Adipocyte (in vitro differentiated cells): ENCODE measurements around the gene RIOX2.
"Not testable (repeated sequence)": the region's sequence is repeated elsewhere in the genome, so short reads cannot be mapped to it uniquely, and the experiment has no call there.

Experiments used
- DNase-seq: peaks from one replicate; pipeline ENCODE4 v3.0.0-alpha.2; 2015; ENCODE audit warnings: low read depth
- H3K27me3 ChIP-seq: replicated peaks from 2 replicates; pipeline ENCODE4 v1.7.0; 2013; ENCODE audit warnings: mild to moderate bottlenecking, low read length, moderate library complexity; ENCODE audit not compliant: control insufficient read depth, insufficient read depth
- H3K36me3 ChIP-seq: 2 replicates; pipeline ENCODE4 v1.7.0; 2013; ENCODE audit warnings: low read length, mild to moderate bottlenecking, moderate library complexity; ENCODE audit not compliant: control insufficient read depth, insufficient read depth, severe bottlenecking
- H3K4me1 ChIP-seq: 2 replicates; pipeline ENCODE4 v1.7.0; 2013; ENCODE audit warnings: mild to moderate bottlenecking, low read length, moderate library complexity; ENCODE audit not compliant: control insufficient read depth, insufficient read depth
- H3K4me3 ChIP-seq: 2 replicates; pipeline ENCODE4 v1.7.0; 2013; ENCODE audit warnings: mild to moderate bottlenecking, low read length, moderate library complexity
- H3K9ac ChIP-seq: 2 replicates; pipeline ENCODE4 v1.7.0; 2013; ENCODE audit warnings: mild to moderate bottlenecking, low read length, moderate library complexity
- H3K9me3 ChIP-seq: 2 replicates; pipeline ENCODE4 v1.7.0; 2013; ENCODE audit warnings: mild to moderate bottlenecking, low read length, moderate library complexity; ENCODE audit not compliant: control insufficient read depth

The RIOX2 gene

DNA sequence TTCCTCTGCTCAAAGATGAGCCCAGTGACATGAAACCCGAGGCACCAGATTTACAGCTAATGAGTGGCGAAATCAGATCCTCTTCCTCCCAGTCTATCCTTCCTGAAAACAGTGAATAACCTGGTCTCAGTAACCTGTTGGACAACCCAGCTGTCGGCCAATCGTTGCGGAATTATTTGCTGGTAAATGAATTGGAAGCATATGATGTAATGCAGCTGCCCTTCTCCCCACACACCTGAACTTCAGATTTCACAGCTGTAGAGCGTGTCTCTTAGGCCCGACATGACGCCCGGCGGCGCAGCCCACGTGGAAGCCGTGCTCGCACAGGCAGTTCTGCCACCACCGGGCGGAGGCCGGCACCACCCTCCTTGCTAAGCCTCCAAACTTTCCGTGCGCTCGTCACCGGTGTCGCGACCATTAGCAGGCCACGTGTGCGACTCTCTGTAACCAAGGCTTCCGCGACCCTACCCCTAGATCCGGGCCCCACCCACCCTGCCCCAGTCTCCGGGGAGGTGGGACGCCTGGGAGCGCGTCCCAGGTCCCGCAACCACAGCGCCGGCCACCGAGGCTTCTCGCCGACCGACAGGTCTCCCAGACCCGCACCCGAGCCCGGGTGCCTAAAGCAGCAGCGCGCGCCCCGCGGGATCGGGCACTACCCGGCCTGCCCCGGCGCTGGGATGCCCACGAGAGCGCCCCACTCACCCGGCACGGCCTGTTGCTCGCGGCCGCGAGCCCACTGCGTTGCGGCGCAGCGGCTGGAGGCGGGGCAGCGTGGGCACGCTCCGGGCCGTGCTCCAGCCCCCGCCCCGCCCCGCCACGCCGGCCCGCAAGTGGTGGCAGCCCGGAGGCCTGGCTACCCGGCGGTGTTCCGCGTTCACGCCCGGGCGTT is at the start of gene RIOX2:
Gene RIOX2 (minus strand): TSS at position 753 of the 889 bp plus-strand sequence. CDS start 4,838 bp downstream, outside the sequence.
- H3K27me3 ChIP-seq: no peaks in the 10 kb centered on the region
- peak within 1 kb of the TSS; percentile 66 for H3K9ac ChIP-seq
- no peaks in the 10 kb centered on the region for H3K9me3 ChIP-seq
- DNase-seq: peak; percentile 85
- peaks cover 19% of the 10 kb centered on the region for H3K4me1 ChIP-seq
- peaks cover 6% of the 10 kb centered on the region for H3K36me3 ChIP-seq
- peak within 1 kb of the TSS; percentile 82 for H3K4me3 ChIP-seq

DNA sequence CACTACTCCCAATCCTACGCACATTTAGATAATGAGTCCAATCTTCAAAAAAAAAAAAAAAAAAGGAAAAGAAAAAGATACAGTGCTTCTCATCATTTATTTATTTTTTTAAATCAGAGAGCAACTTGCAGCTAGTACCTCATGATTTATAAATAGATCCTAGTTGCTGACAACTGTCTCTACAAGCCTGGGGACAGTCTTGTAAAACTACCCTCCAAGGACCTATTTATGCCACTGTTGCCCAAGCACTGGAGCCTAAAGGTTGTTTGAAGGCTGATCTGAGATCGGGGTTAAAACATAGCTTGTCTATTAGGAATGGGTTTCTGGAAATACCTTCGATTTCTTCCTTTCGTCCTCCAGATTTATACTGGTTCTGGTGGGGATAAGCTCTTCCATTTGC is 48.2 kb upstream of the RIOX2 start:
- no peaks in the 10 kb centered on the region for H3K9me3 ChIP-seq
- H3K9ac ChIP-seq: no peak overlapping the region
- H3K36me3 ChIP-seq: no peaks in the 10 kb centered on the region
- no peak for DNase-seq
- H3K27me3 ChIP-seq: no peaks in the 10 kb centered on the region
- H3K4me3 ChIP-seq: no peak overlapping the region
- H3K4me1 ChIP-seq: peaks cover 9% of the 10 kb centered on the region

DNA sequence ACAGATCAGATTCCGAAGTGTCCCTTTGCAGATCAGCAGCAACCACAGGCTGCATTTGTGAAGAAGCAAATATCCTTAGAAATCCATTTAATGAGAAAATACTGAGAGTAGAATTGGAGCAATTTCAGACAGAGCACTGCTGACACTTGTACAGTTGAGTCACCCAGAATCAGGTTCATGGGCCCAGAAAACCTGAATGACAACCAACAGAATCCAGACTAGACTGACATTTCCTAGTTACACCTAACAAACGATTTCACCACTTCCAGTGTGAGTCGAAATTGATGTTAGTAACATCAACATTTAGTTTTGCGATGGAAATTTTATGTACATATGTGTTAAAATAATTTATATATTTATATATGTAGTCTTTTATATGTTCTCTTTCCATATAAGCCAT is 46.1 kb upstream of the RIOX2 start:
- Histone ChIP-seq H3K36me3 (no peaks in the 10 kb centered on the region), H3K27me3 (no peaks in the 10 kb centered on the region), H3K4me3 (no peak overlapping the region), H3K9me3 (no peaks in the 10 kb centered on the region), H3K4me1 (peaks cover 19% of the 10 kb centered on the region), H3K9ac (no peak overlapping the region)
- no peak for DNase-seq

DNA sequence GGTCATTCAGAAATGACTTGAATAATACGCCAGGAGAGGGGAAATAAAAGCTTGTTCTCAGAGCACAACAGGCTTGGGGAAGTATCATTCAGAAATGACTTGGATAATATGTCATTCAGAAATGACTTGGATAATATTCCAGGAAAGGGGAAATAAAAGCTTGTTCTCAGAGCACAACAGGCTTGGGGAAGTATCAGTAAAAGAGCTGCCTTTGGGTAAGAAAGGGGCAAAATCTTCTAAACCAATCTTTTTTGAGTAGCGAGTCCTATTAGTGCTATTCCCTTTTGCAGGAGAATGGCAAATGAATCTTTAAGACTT is 42.0 kb upstream of the RIOX2 start:
- Histone ChIP-seq H3K9ac (no peak overlapping the region), H3K4me3 (no peak overlapping the region)

DNA sequence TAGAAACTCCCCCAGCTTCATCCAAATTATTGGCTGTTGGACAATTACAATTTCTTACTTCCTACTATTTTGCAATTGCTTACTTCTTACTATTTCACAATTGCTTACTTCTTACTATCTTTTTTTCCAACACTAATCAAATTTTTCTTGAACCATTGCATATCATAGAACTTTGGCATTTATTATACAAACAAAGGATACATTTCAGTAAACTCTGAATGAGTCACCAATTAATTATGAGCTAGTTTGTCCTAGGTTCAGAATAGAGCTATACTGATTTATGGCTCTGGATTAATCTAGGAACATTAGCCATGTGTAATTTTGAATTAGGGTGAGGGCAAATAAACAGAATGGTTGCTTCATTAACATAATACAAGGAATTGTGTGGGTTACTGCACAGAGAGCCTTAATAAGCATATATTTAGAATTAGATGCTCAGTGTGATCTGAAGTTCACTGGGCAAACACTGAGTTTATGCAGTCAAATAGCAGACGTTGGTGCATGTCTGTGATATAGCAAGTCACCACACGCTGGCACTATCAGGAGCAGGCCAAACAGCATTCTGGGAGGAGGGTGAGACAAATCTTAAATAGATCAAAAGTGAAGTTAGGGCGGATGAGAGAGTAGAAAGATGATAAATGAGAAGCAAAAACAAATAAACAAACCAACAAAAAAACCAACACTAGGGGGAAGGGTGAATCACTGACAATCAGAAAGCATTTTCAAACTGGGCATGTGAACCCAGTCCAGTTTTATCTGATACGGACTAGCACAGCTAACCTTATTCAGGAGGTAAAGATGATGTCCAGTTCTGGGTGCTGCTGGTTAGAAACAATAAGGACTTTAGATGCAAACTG is 41.4 kb upstream of the RIOX2 start:
- Histone ChIP-seq H3K27me3 (no peaks in the 10 kb centered on the region), H3K4me3 (peak overlapping the region; percentile 4), H3K4me1 (peaks cover 22% of the 10 kb centered on the region), H3K36me3 (no peaks in the 10 kb centered on the region), H3K9me3 (no peaks in the 10 kb centered on the region), H3K9ac (no peak overlapping the region)
- DNase-seq: peak; percentile 48

More for the DNA sequence above, 42.0 kb upstream of the RIOX2 start:
- H3K4me1 ChIP-seq: peaks cover 22% of the 10 kb centered on the region
- no peaks in the 10 kb centered on the region for H3K36me3 ChIP-seq
- no peak for DNase-seq
- H3K9me3 ChIP-seq: no peaks in the 10 kb centered on the region
- H3K27me3 ChIP-seq: no peaks in the 10 kb centered on the region

DNA sequence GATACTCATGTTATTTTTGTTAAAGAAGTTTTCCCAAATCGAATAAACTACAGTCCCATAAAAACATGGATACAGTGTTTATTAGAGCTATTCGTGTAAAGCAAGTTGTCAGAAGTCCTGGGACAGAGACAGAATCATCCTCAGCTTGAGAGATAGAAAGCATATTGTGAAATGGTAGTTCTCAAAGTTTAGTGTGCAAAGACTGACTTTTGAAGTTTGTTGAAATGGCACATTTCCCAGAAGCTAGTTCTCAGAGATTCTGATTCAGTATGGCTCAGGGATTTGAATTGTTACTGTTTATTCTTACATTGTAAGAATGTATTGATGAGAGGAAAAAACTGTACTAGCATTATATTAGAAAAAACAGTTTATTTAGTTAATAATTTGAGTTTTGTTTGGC is 40.7 kb upstream of the RIOX2 start:
- peak; percentile 66 for DNase-seq
- H3K27me3 ChIP-seq: no peaks in the 10 kb centered on the region

DNA sequence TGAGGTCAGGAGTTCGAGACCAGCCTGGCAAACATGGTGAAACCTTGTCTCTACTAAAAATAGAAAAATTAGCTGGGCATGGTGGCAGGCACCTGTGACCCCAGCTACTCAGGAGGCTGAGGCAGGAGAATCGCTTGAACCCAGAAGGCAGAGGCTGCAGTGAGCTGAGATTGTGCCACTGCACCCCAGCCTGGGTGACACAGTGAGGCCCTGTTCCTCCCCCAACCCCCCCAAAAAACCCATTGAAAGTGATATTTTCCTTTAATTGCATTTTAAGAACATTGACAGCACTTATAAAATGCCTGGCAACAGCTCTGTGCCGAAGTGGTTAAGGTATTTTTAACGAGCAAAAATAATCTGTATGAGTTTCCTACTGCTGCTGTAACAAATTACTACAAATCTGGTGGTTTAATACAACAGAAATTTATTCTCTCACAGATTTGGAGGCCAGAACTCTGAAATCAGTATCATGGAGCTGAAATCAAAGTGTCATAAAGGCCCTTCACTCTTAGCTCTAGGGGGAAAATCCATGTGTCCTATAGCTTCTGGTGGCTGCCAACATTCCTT is 38.7 kb upstream of the RIOX2 start:
- H3K27me3 ChIP-seq, H3K4me3 ChIP-seq, DNase-seq, H3K36me3 ChIP-seq, H3K9ac ChIP-seq, H3K9me3 ChIP-seq: not testable (repeated sequence)
- H3K4me1 ChIP-seq: peaks cover 22% of the 10 kb centered on the region

More for the DNA sequence above, 40.7 kb upstream of the RIOX2 start:
- H3K4me3 ChIP-seq: no peak overlapping the region
- H3K36me3 ChIP-seq: no peaks in the 10 kb centered on the region
- H3K9me3 ChIP-seq: no peaks in the 10 kb centered on the region
- H3K4me1 ChIP-seq: peaks cover 22% of the 10 kb centered on the region
- no peak overlapping the region for H3K9ac ChIP-seq

DNA sequence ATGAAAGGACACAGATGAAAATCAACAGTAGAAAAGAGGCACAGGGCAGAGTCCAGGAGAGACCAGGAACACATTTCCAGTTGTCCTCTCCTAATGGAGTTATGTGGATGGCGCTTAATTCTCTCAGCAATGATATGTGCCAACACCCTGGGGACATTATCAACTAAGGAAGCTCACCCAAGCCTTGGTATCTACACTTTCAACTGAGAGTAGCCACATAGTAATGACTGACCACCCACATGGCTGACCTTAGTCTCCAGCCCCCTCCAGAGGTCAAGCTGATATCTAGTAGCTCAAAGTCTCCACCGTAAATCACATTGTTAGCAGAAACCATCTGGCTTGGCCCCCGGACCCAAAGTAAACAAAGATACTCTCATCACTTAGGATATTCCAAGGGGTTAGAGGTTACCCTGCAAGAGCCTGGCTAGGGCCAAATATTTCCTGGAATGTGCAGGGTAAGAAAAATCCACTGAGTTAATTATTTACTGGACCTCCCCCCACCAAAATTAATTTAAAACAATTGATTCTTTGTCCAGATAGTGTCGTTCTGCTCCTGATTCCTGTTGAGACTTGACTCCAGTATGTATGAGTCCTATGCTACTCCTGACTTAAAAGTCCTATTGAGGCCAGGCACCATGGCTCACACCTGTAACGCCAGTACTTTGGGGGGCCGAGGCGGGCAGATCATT is 38.1 kb upstream of the RIOX2 start:
- peaks cover 22% of the 10 kb centered on the region for H3K4me1 ChIP-seq

DNA sequence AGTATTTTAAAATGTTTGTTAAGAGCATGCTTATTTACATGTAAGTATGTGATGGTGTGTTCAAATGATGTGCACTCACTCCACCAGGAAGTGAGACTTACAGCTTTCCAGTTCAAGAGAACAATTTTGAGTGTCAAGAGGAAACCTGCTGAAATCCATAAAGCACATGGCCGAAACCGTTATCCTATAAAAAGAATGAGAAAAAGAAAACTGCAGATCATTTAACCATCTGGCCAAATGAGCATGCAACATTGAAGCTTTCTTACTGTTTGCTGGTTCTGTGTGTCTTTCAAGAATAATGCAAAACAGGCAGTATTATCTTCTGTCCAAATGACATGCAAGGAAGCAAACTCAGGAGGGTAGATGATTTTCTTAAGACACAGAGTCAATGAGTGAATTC is 36.6 kb upstream of the RIOX2 start:
- H3K9me3 ChIP-seq: no peaks in the 10 kb centered on the region
- DNase-seq: no peak
- no peaks in the 10 kb centered on the region for H3K36me3 ChIP-seq
- H3K27me3 ChIP-seq: no peaks in the 10 kb centered on the region
- peaks cover 17% of the 10 kb centered on the region for H3K4me1 ChIP-seq
- no peak overlapping the region for H3K4me3 ChIP-seq
- H3K9ac ChIP-seq: no peak overlapping the region

More for the DNA sequence above, 38.1 kb upstream of the RIOX2 start:
- no peak for DNase-seq
- no peaks in the 10 kb centered on the region for H3K27me3 ChIP-seq
- no peaks in the 10 kb centered on the region for H3K36me3 ChIP-seq
- no peak overlapping the region for H3K9ac ChIP-seq
- H3K9me3 ChIP-seq: no peaks in the 10 kb centered on the region
- no peak overlapping the region for H3K4me3 ChIP-seq

DNA sequence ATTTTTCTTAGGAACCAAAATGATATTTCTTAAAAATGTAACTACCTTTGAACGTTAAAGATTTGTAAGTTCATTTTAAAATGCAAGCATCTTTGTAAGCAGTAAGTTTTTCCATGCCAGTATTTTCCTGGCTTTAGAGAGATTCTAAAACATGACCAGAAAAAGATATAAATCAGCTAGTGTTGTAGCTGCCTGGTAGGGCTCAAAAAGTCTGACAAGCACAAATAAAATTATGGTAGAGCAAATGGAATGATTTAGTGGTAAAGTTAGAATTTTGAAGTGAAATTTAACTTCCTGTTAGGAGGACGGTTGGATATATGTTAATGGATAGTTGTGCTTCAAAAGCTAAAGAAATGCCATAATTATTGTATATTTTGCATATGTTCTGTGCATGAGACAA is 33.2 kb upstream of the RIOX2 start:
- Histone ChIP-seq H3K9ac (no peak overlapping the region), H3K4me3 (no peak overlapping the region), H3K27me3 (no peaks in the 10 kb centered on the region), H3K4me1 (no peaks in the 10 kb centered on the region), H3K36me3 (no peaks in the 10 kb centered on the region), H3K9me3 (no peaks in the 10 kb centered on the region)
- no peak for DNase-seq

DNA sequence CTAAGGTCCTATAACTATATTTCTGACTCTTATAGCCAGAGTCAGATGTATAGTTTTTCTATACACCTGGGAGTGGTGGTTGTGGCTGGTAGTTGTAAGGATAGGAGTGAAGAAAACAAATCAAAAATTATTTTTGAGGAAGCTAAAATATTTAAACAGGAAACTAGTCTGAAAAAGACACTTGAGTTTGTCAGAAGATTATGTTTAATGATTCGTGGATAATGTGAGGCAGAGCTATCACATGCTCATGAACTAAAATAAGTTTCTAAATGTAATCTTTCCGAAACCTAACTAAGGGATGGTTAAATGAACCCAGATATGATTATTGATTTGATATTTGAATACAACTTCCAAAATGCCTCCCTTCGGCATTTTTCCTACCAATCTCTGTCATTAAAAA is 32.5 kb upstream of the RIOX2 start:
- no peak overlapping the region for H3K9ac ChIP-seq
- no peaks in the 10 kb centered on the region for H3K4me1 ChIP-seq
- no peak overlapping the region for H3K4me3 ChIP-seq
- no peaks in the 10 kb centered on the region for H3K27me3 ChIP-seq
- DNase-seq: no peak
- no peaks in the 10 kb centered on the region for H3K36me3 ChIP-seq
- H3K9me3 ChIP-seq: no peaks in the 10 kb centered on the region
